Fibroblast of skin of back (primary cell): ENCODE results near the gene SLMAP.
"Not testable (repeated sequence)": the region's sequence is repeated elsewhere in the genome, so short reads cannot be mapped to it uniquely, and the experiment has no call there.

Experiments used
- DNase-seq: peaks from one replicate; pipeline ENCODE4 v3.0.0-alpha.2; 2013

Gene SLMAP

DNA sequence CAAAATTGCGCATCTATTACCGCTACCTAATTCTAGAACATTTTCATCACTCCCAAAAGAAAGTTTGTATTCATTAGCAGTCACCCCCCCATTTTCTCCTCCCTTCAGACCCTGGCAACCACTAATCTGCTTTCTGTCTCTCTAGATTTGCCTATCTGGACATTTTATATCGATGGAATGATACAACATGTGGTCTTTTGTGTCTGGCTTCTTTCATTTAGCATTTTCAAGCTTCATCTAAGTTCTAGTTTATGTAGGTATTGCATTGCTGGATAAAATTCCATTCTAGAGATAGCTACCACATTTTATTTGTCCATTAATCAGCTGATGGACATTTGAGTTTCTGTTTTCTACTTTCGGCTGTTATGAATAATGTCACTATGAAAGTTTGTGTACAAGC is 38.4 kb downstream of the SLMAP start:
- DNase-seq = no peak

DNA sequence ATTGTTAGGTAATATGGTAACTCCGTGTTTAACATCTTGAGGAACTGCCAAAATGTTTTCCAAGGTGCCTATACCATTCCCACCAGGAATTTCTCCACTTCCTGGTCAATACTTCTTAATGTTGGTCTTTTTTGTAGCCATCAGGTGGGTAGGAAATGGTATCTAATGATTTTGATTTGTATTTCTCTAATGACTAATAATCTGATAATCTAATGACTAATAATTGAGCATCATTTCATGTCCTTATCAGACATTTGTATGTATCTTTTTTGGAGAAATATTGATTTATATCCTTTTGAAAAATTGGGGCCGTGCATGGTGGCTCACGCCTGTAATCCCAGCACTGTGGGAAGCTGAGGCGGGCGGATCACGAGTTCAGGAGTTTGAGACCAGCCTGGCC is 38.8 kb downstream of the SLMAP start:
- no peak for DNase-seq

DNA sequence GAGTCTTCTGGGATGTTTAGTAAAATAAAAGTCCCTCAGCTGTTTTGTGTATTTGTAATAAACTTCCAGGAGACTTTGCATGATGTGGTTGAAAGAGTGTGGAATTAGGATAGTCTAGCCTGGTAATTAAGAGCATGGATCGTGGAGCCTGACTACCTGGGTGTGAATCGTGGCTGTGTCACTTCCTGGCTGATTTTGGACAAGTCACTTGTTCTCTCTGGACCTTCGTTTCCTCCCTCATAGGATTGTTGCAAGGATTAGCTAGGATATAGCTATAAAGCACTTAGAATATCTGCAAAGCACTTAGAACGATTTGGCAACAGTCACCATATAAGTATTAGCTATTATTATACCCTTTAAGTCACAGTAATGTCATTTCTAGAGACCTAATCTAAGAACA is 40.2 kb downstream of the SLMAP start:
- DNase-seq = peak; percentile 23

DNA sequence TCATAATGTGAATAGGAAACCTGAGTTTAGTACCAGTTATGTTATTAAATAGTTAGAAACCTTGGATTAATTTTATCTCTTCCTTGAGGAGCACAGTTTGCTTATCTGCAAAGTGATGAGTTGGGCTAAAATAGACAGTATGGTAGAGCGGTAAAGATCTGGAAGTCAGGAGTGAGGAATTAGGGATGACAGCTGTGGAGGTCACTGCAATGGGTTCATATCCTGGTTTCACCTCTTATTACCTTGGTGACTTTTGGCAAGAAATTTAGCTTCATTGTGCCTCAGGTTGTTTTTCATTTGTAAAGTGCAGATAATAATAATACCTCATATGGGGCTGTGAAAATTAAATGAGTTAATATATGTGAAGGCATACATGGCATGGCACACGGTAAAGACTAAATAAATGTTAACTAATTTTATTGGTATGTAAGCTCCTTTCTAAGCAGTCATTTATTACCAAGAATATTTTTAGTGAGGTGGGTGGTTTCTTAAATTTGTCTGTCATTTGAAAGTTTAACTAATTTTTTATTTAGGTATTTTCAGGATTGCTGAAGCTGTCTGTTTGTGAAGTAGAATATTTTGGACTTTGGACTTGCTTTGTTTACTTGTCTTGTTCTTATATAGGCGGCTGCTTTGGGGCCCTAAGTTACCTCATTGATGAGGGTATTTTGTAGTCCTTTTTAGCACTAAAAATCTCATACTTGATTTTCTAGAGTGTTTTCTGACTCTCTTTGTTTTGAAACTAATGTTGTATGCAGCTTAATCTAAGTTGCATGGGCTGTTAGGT is 41.8 kb downstream of the SLMAP start:
- no peak for DNase-seq

DNA sequence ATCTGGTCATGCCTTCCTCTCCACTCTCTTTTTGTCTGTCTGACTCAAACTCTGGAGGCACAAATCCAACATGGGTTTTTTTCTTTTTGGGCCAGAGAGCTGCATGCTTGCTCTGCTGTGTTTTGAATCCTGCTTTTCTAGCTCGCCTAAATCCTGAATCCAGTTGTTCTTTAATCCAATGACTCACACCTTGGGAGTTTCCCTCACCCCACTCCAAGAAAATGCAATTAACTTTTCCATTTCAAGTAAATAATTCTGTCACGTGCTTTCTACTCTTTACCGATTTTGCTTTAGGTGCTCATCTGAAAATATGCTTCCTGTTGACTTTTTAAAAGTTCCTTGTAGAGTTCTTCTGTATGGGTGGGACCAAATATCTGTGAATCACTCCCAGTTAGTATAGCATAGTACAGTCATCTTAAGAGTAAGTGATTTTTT is 47.6 kb downstream of the SLMAP start:
- DNase-seq = peak; percentile 93

DNA sequence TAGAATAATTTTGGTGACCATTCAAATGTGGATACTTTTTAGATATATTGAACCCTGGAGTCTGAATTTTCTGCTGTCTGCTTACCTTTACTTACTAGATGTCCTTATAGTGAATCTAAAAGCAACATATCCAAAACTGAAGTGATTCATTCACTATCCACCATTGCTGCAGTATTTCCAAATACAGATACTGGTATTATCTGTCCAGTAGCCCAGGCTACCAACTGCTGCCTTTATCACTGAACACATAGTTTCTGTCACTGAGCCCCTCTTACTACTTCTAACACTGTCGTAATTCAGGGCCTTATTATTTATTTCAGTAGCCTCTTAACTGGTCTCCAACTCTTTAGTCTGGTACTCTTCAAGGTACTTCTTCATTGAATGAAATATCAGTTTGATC is 49.2 kb downstream of the SLMAP start:
- no peak for DNase-seq

DNA sequence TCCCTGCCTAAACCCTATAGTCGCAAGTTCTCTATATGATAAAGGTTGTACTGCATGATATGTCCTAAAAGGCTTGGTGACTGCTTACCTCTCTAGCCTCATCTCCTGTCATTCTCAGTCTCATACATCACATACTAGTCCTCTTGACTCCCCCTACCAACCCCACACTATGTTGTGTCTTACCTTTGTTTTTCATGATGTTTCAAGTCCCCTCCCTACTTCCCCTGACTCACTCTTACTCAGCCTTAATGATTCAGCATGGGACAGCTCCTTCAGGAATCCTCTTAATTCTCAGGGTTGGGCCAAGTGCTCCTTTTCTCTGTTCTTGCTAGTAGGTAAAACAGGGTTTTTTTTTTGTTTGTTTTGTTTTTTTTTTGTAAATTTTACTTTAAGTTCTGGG is 49.6 kb downstream of the SLMAP start:
- peak; percentile 83 for DNase-seq

DNA sequence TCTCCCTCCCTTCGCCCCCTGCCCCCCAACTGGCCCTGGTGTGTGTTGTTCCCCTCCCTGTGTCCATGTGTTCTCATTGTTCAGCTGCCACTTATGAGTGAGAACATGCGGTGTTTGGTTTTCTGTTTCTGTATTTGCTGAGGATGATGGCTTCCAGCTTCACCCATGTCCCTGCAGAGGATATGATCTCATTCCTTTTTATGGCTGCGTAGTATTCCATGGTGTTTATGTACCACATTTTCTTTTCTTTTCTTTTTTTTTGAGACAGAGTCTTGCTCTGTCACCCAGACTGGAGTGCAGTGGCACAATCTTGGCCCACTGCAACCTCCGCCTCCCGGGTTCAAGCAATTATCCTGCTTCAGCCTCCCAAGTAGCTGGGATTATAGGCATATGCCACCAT is 50.1 kb downstream of the SLMAP start:
- not testable (repeated sequence) for DNase-seq

DNA sequence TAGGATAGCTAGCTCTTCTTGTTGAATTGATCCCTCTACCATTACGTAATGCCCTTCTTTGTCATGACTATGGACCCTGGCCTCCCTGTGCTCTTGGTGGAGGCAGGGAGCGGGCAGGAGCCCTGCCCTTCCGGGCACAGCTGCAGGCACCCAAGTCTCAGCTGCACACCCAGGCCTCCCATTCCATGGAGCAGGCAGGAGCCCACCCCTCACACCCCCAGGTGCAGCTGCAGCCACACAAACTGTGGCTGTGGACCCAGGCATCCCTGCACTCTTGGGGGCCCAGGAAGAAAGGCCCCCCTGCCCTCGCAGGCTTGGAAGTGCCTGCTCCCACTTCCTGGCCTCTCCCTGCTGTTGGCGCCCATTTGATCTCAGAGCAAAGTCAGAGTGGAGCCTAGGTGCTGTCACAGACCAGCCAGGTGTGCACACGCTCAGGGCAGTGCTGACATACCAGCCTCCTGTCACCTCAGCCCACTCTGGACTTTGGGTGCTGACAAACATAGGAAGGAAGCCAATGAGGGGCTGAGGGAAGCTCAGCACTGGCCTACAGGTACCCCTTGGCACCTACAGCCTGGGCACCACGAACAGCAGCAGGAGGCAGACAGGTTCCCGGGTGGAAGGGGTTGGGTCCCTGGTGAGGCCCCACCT is 53.0 kb downstream of the SLMAP start:
- no peak for DNase-seq

DNA sequence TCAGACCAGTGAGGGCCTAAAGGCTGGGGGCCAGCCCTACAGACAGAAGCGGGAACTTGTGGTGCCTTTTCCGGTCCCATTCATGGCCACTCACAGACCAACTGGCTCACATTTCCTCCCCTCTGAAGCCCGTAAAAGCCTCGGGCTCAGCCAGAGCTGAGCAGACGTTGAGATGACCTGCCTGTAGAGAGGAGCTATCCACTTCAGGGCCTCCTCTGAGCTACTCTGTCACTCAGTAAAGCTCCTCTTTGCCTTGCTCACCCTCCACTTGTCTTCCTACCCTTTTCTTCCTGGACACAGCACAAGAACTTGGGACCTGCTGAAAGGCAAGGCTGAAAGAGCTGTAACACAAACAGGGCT is 53.5 kb downstream of the SLMAP start:
- DNase-seq = no peak

DNA sequence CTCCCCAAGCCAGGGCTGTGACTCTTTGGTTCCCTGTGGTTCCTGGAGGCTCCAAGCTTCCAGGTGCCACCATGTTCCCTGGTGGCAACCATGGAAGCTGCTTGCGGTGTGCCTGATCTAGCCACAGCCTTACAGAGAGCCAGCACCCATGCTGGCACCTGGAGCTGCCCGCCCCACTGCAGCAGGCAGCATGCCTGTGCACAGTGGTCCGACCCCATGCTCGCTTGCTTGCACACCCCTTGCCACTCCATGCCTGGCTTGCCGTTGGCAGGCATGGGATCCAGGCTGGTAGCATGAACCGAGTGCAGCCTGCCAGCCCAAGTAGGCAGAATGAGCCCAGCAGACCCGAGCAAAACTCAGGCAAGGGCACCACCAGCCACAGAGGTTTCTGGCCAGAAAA is 53.9 kb downstream of the SLMAP start:
- no peak for DNase-seq

DNA sequence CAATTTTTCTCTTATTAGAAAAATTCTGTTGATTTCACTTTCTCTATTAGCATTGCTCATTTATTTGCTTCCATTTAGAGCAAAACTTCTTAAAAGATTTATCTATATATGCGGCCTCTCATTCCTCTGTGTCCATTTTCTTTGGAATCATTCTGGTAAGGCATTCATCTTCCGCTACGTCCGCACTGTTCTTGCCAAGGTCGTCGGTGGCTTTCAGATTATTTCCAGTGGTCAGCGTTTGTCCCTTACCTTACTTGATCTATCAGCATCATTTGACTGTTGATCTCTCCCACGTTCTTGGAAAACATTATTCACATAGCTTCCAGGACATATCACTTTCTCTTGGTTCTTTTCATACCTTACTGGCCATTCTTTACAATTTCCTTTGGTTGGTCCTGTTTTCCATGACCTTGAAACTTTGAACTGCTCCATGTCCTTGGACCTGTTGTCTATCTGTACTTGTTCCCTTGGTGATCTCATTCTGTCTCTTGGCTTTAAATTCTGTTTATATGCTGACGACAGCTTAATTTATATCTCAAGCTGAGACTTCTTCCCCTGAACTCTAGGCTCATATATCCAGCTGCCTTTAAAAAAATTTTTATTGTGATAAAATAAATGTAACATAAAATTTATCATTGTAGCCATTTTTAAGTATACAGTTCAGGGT is 54.5 kb downstream of the SLMAP start:
- no peak for DNase-seq

DNA sequence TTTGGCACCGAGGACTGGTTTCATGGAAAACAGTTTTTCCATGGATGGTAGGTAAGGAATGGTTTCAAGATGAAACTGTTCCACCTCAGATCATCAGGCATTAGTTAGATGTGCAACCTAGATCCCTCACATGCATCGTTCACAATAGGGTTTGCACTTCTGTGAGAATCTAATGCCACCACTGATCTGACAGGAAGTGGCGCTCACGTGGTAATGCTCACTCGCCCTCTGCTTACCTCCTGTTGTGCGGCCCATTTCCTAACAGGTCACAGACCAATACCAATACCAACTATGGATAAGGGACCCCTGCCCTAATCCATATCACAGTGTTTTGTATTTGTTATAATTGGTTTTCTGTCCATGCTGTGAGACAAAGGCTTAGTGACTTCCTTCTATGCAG is 58.9 kb downstream of the SLMAP start:
- DNase-seq = no peak

DNA sequence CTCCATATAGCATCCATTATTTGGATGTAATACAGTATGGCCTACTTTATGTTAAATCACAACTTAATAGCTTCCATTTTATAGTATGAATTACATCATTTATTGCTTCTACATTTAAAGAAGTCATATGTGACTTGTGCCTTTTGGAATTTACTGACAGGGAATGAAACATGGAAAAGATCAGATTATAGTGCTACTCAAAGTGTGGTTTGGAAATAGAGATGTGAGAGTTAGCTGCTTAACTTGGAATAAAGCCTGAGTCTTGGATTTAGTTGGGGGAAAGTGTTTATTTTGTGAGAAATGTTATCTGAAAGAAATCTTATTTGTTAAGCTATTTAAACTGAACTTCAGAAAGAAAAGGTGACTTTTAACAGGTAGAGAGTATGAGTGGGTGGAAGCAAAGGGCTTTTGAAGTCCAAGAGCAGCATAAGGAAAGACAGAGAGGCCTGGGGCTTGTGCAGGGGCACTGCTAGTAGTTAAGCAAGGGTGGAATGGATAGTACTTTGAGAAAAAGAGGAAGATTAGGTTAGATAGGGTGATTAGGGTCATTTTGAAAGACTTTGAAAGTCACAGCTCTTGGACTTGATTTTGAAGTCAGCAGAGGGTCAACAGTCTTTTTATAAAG is 60.5 kb downstream of the SLMAP start:
- DNase-seq = peak; percentile 53

DNA sequence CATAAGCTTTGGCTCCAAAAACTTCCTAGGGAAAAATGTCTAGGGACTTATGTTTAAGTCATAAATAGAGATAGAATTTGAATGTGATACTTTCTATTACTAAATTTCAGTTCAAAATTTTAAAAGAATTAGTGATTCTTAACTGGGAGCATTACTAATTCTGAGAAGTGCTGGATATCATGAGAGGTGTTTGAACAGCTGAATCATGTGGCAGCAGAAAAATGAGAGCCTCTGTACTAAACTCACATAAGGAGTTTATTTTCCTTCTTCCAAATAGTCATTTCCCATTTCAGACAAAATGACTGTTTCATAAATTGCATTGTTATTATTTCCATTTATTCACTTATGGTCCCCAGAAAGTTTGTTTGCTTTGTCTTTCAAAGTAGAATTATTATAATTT is 62.7 kb downstream of the SLMAP start:
- DNase-seq = no peak

DNA sequence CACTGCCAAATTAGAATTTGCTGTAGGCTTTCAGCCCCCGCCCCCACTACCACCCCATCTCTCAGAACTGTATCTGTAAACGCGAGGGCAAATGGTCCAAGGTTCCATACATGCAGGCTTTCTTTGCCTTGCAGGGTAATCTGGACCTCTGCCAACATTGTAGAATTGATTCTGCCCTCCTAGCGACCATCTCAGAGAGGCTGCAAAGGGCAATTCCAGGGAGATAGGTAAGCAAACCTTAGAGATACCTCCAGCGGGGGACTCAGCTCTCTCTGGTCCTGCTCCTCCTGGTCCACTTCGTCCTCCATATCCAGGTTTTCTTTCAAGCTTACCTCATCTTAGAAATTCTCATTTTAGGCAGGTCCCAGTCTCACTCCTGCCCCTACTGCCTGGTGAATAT is 64.4 kb downstream of the SLMAP start:
- DNase-seq = no peak

DNA sequence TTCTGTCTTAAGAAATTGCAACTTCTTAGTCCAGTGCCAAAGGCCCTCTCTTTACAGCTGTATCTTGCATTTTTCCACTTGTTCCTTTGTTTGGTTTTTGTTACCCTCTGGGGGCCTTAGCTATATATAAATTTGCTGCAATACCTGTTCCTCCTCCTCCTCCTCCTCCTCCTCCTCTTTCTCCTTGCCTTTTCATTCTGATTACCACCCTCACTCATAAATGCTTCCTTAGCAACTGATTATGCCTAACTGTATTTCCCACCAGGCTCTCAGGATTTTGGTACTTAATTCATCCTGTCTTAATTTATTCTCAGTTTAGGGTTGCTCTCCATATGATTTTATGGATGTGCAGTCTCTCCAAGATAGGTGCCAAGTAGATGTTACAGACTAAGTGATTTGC is 65.7 kb downstream of the SLMAP start:
- no peak for DNase-seq

DNA sequence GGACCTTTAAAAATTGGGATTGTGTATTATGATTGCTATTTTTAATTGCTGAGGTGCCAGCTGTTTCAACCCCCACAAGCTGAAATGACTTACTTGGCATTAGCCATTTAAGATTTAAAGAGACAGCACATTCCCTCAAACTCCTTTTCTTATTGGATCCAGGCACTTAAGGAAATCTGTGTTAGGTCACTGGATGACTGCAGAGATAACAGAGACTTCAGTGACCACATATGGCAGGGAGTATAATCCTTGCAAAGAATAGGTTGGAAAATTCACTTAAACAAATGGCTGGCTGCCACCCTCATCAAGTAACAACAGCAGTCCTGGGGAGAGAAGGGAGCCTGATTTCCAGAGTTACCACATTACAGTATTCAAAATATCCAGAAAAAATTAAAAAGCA is 66.6 kb downstream of the SLMAP start:
- no peak for DNase-seq

DNA sequence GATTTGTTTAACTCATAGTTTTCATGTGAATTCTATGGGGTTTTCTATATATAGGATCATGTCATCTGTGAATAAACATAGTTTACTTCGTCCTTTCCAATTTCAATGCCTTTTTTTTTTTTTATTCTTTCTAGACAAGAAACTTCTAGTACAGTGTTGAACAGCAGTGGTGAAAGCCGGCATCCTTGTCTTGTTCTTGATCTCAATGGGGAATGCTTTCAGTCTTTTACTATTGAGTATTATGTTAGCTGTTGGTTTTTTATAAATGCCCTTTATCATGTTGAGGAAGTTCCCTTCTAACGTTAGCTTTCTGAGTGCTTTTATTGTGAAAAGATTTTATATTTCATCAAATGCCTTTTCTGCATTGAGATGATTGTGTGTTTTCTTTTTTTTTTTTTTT is 69.0 kb downstream of the SLMAP start:
- no peak for DNase-seq

DNA sequence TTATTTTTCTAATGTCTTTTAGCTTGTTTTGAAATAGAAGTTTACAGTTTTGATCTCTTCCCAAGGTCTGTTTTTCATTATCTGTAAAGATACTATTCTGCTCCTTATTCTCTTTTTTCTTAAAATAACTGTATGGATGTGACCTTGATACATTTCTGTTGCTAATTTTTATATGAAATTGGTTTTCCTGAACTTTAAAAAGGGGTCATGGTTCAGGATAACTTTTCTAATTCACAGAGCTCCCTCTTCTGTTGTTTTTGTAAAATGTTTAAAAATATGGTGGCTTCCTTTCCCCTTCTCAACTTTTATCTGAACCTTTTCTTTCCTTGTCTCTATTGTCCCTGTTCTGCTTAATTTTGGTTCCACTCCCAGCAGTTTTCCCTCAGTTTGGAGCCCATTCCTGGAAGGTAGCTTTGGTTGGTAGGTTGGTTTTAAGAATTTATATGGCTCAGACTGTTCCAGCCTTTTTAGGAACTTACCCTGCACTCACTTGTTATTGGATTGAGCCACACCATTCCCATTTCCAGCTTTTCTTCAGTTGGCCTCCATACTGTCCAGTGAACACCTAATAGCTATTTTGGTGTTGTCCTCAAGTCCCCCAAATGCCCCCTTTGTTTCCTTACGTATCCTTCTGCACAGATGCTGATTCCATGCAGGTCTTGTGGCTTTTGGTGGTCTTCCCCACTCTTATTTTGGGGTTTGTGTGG is 70.3 kb downstream of the SLMAP start:
- DNase-seq = no peak

DNA sequence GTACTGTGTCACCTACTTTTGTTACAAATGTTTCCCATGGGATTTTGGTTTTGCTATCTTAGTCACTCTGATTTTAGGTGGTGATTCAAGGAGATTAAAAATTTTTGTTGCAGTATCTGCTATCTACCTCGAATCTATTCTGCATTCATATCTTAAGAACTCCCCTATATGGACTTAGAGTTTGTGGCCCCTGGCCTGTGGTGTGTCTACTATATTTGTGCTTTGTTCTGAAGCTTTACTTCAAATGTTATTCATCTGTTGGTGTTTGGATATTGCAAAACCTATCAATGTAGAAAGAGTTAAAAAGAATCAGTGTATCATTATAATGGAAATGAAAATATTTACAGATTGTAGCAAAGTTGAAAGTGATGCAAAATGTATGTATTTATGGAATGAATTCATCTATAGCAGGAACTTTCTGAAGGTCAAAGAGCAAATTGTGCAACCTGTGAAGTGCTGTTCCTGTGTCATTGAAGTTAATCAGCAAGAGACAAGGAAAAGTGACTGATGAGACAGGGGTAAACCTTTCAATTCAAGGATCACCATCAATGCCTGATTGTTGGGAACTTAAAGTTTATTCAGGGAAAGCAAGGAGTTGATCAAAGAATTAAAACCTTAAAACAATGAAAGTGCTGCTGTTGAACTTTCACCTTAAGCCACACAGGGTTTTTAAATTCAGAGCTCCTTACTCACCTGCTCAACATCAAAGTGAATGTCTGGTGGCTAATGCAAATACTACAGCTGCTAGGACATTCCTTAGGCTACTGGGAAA is 71.0 kb downstream of the SLMAP start:
- no peak for DNase-seq

DNA sequence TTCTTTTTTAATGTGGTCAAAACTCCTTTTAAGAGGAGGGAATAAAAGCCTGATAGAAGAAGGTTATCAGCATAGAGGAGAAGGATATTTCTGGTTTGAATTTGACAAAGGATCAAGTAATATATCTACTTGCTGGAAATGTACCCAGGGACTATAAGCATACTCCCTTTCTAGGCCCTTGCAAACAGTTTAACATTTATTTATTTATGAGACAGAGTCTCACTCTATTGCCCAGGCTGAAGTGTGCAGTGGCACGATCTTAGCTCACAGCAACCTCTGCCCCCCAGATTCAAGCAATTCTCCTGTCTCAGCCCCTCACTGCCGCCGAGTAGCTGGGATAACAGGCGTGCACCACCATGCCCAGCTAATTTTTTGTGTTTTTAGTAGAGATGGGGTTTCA is 71.6 kb downstream of the SLMAP start:
- DNase-seq = no peak
